Loucy (cell line): ENCODE data around the gene ESR1.

ENCODE experiments used
- H2AFZ ChIP-seq: fragments of 200-600 bp; sonication (generic); 2 replicates; pipeline ENCODE4 v1.6.0; 2016; ENCODE audit warnings: antibody characterized with exemption, mild to moderate bottlenecking, low read length, moderate library complexity
- H3F3A ChIP-seq: fragments of 200-600 bp; 2 replicates; pipeline ENCODE4 v1.6.0; 2016; ENCODE audit warnings: antibody characterized with exemption, low read depth, mild to moderate bottlenecking
- H3K27me3 ChIP-seq: fragments of 200-600 bp; sonication (generic); 2 replicates; pipeline ENCODE4 v1.6.1; 2014; ENCODE audit warnings: low read length, mild to moderate bottlenecking; ENCODE audit not compliant: insufficient read depth, poor library complexity, severe bottlenecking
- H3K36me3 ChIP-seq: fragments of 200-600 bp; sonication (generic); 2 replicates; pipeline ENCODE4 v1.6.1; 2016; ENCODE audit warnings: low read length; ENCODE audit not compliant: insufficient read depth
- H3K4me1 ChIP-seq: fragments of 200-600 bp; sonication (generic); 2 replicates; pipeline ENCODE4 v1.5.1; 2014; ENCODE audit warnings: low read length, mild to moderate bottlenecking; ENCODE audit not compliant: insufficient read depth, poor library complexity, severe bottlenecking
- H3K4me2 ChIP-seq: fragments of 200-600 bp; sonication (generic); 2 replicates; pipeline ENCODE4 v1.6.0; 2014; ENCODE audit warnings: antibody characterized with exemption, low read length, low read depth, mild to moderate bottlenecking; ENCODE audit not compliant: poor library complexity, severe bottlenecking
- H3K4me3 ChIP-seq: fragments of 200-600 bp; sonication (generic); 2 replicates; pipeline ENCODE4 v1.5.1; 2014; ENCODE audit warnings: low read length, mild to moderate bottlenecking, mixed read lengths; ENCODE audit not compliant: poor library complexity, severe bottlenecking
- H3K79me2 ChIP-seq: fragments of 200-600 bp; sonication (generic); 2 replicates; pipeline ENCODE4 v1.6.1; 2014; ENCODE audit warnings: low read length; ENCODE audit not compliant: insufficient read depth
- H3K9ac ChIP-seq: fragments of 200-600 bp; sonication (generic); 2 replicates; pipeline ENCODE4 v1.6.0; 2014; ENCODE audit warnings: mild to moderate bottlenecking, low read depth, low read length, moderate library complexity; ENCODE audit not compliant: poor library complexity, severe bottlenecking
- H3K9me2 ChIP-seq: fragments of 200-600 bp; sonication (generic); replicated peaks from 2 replicates; pipeline ENCODE4 v1.6.1; 2016; ENCODE audit warnings: low read depth, low read length, mixed read lengths
- H3K9me3 ChIP-seq: fragments of 200-600 bp; sonication (generic); 2 replicates; pipeline ENCODE4 v1.6.1; 2014; ENCODE audit warnings: mild to moderate bottlenecking, antibody characterized with exemption, low read length, low read depth; ENCODE audit not compliant: insufficient read depth
- H4K20me1 ChIP-seq: fragments of 200-600 bp; sonication (generic); 2 replicates; pipeline ENCODE4 v1.6.0; 2014; ENCODE audit warnings: antibody characterized with exemption, low read length, mild to moderate bottlenecking; ENCODE audit not compliant: insufficient read depth, poor library complexity, severe bottlenecking
- EZH2phosphoT487 ChIP-seq: fragments of 200-600 bp; IDR thresholded peaks from 2 replicates; pipeline ENCODE4 v1.6.1; 2018; ENCODE audit warnings: antibody characterized with exemption, mild to moderate bottlenecking, moderate library complexity, borderline replicate concordance
- TF ChIP-seq, protein P1 (sequence below): fragments of 200-600 bp; sonication (generic); conservative IDR thresholded peaks from 2 replicates; pipeline ENCODE4 v1.5.1; 2014; ENCODE audit warnings: mild to moderate bottlenecking, antibody characterized with exemption, low read length

ESR1 gene

GRCh38 chr6:152160346-152160745 is 352.9 kb downstream of the ESR1 start:
- Histone ChIP-seq H3K4me3 (no peak overlapping the region), H3F3A (no peaks in the 10 kb centered on the region), H3K9me2 (no peaks in the 10 kb centered on the region), H3K27me3 (no peaks in the 10 kb centered on the region), H3K9ac (no peak overlapping the region), H2AFZ (no peak overlapping the region), H3K36me3 (peaks cover 4% of the 10 kb centered on the region; the same call in 1 of the 2 replicates), H3K79me2 (no peaks in the 10 kb centered on the region), H3K9me3 (no peaks in the 10 kb centered on the region), H3K4me2 (no peak overlapping the region), H4K20me1 (no peaks in the 10 kb centered on the region), H3K4me1 (no peaks in the 10 kb centered on the region)
- TF ChIP-seq, protein P1, sequence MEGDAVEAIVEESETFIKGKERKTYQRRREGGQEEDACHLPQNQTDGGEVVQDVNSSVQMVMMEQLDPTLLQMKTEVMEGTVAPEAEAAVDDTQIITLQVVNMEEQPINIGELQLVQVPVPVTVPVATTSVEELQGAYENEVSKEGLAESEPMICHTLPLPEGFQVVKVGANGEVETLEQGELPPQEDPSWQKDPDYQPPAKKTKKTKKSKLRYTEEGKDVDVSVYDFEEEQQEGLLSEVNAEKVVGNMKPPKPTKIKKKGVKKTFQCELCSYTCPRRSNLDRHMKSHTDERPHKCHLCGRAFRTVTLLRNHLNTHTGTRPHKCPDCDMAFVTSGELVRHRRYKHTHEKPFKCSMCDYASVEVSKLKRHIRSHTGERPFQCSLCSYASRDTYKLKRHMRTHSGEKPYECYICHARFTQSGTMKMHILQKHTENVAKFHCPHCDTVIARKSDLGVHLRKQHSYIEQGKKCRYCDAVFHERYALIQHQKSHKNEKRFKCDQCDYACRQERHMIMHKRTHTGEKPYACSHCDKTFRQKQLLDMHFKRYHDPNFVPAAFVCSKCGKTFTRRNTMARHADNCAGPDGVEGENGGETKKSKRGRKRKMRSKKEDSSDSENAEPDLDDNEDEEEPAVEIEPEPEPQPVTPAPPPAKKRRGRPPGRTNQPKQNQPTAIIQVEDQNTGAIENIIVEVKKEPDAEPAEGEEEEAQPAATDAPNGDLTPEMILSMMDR, result no peak
- no peak for TF ChIP-seq EZH2phosphoT487

DNA sequence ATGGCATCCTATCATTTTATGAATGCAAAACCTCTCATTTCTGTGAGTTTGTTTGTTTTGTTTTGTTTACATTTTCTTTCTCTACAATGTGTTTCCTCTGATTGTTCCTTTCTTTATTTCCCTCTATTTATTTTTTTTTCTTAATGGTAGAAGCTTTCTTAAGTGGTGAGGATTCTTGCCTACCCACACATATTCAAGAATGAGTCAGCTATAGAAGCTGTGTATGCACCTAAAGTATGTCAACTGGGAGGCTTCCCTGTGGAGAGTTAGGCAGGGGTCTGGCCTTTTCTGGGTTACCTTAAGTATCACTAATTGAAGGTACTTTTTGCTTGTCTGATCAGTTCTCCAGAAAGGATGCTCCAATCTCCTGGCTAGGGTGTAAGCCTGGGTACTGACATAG is 354.0 kb downstream of the ESR1 start:
- H4K20me1 ChIP-seq, result no peaks in the 10 kb centered on the region
- H3K36me3 ChIP-seq, result peaks cover 4% of the 10 kb centered on the region; the same call in 1 of the 2 replicates
- H3K4me2 ChIP-seq, result no peak overlapping the region
- H3K4me1 ChIP-seq, result no peaks in the 10 kb centered on the region
- no peak overlapping the region for H3K9ac ChIP-seq
- H3K9me3 ChIP-seq, result no peaks in the 10 kb centered on the region
- no peaks in the 10 kb centered on the region for H3F3A ChIP-seq
- H3K4me3 ChIP-seq, result no peak overlapping the region
- H3K9me2 ChIP-seq, result no peaks in the 10 kb centered on the region
- no peak for TF ChIP-seq EZH2phosphoT487
- TF ChIP-seq, protein P1, result no peak
- H2AFZ ChIP-seq, result no peak overlapping the region
- H3K27me3 ChIP-seq, result no peaks in the 10 kb centered on the region
- no peaks in the 10 kb centered on the region for H3K79me2 ChIP-seq

DNA sequence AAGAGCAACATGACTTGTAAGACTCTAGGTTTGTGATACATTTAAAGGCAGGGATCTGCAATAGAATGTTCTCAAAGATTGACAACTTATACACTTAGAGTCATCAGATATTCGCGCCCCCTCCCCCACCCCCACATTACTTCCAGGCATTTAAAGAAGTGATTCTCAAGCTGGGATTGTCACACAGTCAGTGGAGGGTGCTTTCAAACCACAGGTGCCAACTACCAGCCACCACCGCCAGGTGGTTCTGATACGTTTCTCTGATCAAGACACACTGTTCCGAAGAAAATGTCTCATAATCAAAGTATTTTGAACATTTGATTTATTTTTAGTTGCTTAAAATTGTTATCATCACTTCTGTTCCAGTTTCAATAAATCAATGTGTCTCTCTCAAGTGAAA is 357.5 kb downstream of the ESR1 start:
- no peaks in the 10 kb centered on the region for H3K9me3 ChIP-seq
- H3K4me1 ChIP-seq, result no peaks in the 10 kb centered on the region
- no peak overlapping the region for H3K9ac ChIP-seq
- no peaks in the 10 kb centered on the region for H3F3A ChIP-seq
- TF ChIP-seq, protein P1, result no peak
- TF ChIP-seq EZH2phosphoT487, result no peak
- no peak overlapping the region for H3K4me3 ChIP-seq
- H3K36me3 ChIP-seq, result peaks cover 8% of the 10 kb centered on the region; the same call in 1 of the 2 replicates
- H3K27me3 ChIP-seq, result no peaks in the 10 kb centered on the region
- H4K20me1 ChIP-seq, result no peaks in the 10 kb centered on the region
- H2AFZ ChIP-seq, result no peak overlapping the region
- H3K79me2 ChIP-seq, result no peaks in the 10 kb centered on the region
- no peaks in the 10 kb centered on the region for H3K9me2 ChIP-seq
- no peak overlapping the region for H3K4me2 ChIP-seq
